TTC549 (cell line): ENCODE data around the gene CCT7.
"Not testable (repeated sequence)": the region's sequence is repeated elsewhere in the genome, so short reads cannot be mapped to it uniquely, and the experiment has no call there.

Experiments used
- FAIRE-seq: peaks from 2 replicates; lab custom pipeline; 2012; peaks lifted over from hg19 to GRCh38; lab: Jason Lieb, UNC

Gene CCT7

DNA sequence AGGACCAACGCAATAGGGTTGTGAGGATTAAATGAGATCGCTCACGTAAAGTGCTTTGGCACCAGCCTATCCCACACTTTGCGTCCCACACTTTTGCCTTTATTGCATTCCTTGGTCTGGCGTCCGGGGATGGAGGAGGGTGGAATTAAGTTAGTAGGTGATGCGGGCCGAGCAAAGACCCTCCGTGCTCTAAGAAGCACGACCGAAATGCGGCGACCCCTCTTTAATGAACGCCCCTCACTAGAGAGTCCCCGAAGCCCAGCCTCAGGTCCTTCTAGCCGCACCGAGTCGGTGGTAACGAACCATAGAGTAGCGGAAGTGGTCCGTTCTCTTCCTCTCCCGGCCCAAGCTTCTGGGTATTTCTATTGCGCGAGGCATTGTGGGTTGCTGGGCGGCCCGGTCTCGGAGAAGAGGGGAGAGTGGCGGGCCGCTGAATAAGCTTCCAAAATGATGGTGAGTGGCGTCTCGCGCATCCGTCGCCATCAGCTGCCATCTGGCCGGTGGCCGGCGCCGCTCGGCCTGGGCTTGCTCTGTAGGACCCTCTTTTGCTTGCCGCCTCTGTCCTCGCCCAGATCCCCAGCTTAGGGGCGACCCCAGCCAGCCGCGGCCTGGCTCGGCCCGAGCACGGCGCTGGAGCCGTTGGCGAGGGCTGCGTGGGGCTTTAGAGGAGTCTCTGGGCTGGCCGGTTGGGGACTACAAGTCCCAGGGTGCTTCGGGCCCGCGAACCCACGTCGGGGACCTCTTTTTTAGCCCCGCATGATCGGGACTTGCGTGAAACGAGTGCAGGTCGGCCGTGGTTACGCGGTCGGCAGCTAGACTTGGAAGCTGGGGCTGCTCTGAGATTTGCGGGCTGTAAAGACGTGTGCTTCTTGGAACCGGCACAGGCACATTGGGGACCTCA is at the start of gene CCT7:
TSS of gene CCT7 (plus strand) at position 377 of the 901 bp plus-strand sequence. CDS start at position 448, 71 bp downstream.
- no peak for FAIRE-seq

- FAIRE-seq, result no peak
Measured at GRCh38 chr2:73185965-73186364, 48.1 kb upstream of the CCT7 start.

DNA sequence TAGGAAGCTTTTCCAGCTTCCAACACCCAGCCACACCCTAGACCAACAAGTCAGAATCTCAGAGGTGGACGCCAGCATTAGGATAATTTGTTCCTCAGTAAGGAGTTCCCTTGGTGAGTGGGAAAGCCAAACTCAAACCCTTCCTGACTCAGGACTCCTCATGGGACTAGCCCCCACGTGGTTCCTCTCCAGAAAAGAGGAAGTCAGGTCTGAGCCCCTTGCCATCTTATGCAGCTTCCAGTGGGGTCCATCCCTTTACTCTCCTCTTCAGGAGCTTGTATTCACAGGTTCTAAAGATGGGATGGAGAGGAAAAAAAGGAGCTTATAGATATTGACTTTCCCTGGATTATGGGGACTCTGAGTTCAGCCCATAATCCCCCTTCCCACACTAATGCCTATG is 46.6 kb upstream of the CCT7 start:
- FAIRE-seq, result no peak

GRCh38 chr2:73197579-73197978 is 36.5 kb upstream of the CCT7 start:
- FAIRE-seq, result no peak

GRCh38 chr2:73200281-73200680 is 33.8 kb upstream of the CCT7 start:
- not testable (repeated sequence) for FAIRE-seq

GRCh38 chr2:73202156-73203054 is 31.7 kb upstream of the CCT7 start, which contains the start of gene NOTO:
TSS of gene NOTO (plus strand) at chr2:73202574. CDS start at chr2:73202667, 93 bp downstream.
- no peak for FAIRE-seq

- no peak for FAIRE-seq
Measured at GRCh38 chr2:73203055-73203681, 30.9 kb upstream of the CCT7 start.

DNA sequence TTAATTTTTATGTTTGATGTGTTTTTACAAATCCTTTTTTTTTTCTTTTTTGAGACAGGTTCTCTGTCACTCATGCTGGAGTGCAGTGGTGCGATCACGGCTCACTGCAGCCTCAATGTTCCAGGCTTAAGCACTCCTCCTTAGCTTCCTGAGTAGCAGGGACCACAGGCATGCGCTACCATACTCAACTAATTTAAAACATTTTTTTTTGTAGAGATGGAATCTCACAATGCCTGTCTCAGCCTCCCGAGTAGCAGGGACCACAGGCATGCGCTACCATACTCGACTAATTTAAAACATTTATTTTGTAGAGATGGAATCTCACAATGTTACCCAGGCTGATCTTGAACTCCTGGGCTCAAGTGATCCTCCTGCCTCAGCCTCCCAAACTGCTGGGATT is 28.5 kb upstream of the CCT7 start:
- no peak for FAIRE-seq

DNA sequence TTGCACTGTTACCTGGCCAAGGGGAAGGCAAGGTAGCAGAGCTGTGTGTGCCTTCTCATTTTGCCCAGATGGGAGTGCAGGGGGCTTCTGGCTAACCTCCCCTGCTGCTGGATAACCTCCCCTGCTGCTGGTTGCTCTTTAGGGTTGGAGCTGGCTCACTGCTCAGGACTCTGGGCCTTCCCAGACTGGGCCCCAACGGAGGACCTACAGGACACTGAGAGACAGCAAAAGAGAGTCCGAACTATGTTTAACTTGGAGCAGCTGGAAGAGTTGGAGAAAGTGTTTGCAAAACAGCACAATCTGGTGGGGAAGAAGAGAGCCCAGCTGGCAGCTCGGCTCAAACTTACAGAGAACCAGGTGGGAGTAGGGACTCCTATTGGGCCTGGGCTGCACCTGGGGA is 25.9 kb upstream of the CCT7 start:
- FAIRE-seq, result no peak

DNA sequence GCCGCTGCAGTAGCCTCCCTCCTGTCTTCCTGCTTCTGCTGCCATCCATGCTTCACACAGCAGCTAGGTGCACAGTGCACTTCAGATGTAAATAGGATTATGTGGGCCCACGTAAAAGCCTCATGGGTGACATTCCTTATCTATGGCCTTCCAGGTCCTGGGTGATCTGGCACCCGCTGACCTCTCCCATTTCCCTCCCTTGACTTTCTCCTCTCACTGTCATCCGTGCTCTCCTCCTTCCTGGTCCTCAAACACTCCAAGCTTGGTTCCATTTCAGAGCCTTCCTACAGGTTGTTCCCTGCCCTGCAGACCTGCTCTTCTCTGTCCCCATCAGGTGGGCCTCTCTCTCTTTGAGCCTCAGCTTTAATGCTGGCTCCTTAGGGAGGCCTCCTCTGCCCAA is 24.1 kb upstream of the CCT7 start:
- FAIRE-seq, result no peak

DNA sequence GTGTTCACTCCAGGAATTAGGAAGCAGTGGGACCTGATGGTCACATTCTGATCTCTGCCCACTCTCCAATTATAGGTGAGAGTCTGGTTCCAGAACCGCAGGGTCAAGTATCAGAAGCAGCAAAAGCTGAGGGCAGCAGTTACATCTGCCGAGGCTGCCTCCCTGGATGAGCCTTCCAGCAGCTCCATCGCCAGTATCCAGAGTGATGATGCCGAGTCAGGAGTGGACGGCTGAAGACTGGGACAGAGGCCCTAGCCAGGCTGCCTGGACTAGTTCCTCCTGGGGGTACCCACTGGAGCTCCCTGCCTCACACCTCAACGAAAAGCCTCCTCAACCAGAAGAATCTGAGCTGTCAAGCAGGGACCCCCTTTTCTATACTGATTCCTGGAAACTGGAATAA is 23.4 kb upstream of the CCT7 start:
- FAIRE-seq, result no peak

DNA sequence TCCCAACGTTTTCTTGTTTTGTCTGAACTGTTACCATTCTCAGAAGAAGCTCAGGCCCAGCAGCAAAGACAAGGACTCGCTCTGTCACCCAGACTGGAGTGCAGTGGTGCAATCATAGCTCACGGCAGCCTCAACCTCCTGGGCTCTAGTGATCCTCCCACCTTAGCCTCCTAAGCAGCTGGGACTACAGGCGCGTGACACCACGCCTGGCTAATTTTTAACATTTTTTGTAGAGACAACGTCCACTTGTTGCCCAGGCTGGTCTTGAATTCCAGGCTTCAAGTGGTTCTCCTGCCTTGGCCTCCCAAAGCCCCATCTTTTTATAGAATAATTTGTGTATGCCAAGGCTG is 22.0 kb upstream of the CCT7 start:
- no peak for FAIRE-seq

GRCh38 chr2:73212448-73213176 is 21.5 kb upstream of the CCT7 start:
- no peak for FAIRE-seq

- FAIRE-seq, result no peak
Measured at GRCh38 chr2:73214120-73215035, 19.7 kb upstream of the CCT7 start, which contains the start of gene SMYD5. TSS of gene SMYD5 (plus strand) at chr2:73214245. CDS start at chr2:73214267, 22 bp downstream.

GRCh38 chr2:73215254-73215653 is 18.9 kb upstream of the CCT7 start:
- FAIRE-seq, result no peak

DNA sequence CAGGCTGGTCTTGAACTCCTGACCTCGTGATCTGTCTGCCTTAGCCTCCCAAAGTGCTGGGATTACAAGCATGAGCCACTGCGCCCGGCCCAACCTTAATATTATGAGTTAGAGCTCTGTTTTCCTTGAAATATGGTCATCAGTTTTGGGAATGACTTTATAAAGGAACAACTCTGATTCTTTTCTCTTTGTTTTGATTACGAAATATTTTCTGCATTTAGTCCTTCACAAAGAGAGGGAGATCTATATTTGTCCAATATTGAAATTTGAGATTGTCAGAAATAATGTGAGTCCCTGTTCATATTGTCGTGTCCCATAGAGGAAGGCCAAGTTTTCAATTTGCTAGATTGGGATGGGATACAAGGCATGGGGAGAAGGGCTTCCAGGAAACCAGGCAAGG is 16.9 kb upstream of the CCT7 start:
- FAIRE-seq, result no peak

DNA sequence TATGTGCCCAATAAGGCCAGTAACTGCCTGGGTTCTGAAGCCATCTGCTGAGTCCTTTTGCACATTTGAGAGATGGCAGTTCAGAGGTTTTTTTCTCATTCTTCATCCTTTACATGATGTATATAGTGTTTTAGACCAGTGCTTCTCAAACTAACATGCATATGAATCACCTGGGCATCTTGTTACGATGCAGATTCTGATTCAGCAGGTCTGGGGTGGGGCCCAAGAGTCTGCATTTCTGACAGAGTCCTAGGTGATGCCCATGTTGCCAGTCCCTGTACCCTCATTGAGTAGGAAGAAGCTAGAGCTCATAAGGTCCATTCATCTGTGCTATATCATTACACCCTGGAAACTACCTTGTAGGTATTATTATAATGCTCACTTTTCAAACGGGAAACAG is 16.3 kb upstream of the CCT7 start:
- no peak for FAIRE-seq

DNA sequence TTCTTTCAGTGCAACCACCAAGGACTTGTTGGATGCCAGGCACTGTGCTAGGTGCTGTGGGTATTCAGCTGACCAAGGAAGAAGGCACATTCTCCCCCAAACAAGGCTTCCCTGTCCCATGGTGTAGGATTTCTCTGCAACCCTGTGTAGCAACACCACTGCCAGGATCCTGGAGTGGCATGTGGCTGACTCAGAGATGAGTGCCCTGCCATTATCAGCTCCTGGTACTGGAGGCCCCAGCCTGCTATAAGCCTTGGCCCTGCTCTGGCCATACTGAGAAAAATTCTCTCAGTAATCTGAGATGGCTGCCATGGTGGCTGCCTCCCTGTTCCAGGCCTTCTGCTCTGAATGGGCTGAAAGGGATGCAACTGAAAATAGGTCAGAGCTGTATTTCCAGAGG is 15.8 kb upstream of the CCT7 start:
- no peak for FAIRE-seq

- no peak for FAIRE-seq
Measured at GRCh38 chr2:73223821-73224220, 10.3 kb upstream of the CCT7 start.

GRCh38 chr2:73225513-73226360 is 8.4 kb upstream of the CCT7 start:
- no peak for FAIRE-seq
